NCI-H2107 treated with DMSO at 0.1 percent for 48 hours (cell line): ENCODE measurements around the gene TSEN54.
A peak's percentile ranks its signal among the peaks of the same experiment; 100 is the strongest.
"Not testable (repeated sequence)": the region's sequence is repeated elsewhere in the genome, so short reads cannot be mapped to it uniquely, and the experiment has no call there.

ENCODE experiments used
- DNase-seq: peaks from one replicate; lab custom pipeline; 2025; ENCODE audit not compliant: unreplicated experiment; lab: John Stamatoyannopoulos, UW

TSEN54 gene

DNA sequence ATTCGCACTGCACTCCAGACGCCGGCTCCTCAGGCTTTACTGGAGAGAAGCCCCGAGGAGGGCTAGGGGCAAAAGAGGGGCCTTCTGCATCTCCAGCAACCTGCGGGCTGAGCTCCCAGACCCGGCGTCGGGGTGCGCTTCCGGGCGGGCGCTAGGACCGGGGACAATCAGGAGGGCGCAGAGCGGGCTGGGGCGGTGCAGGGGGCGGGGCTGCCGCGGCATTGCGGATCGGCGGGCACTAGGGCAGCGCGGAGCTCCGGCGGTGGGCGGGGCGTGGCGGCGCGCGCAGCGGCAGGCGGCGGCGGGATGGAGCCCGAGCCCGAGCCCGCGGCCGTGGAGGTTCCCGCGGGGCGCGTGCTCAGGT is at the start of gene TSEN54:
Gene TSEN54, plus strand, starts transcription at position 274 of the 364 bp plus-strand sequence. Its CDS starts 33 bp downstream, at position 307.
- peak; percentile 76 for DNase-seq

- no peak for DNase-seq
Observed at GRCh38 chr17:75468291-75468754, 48.0 kb upstream of the TSEN54 start.

- no peak for DNase-seq
Observed at GRCh38 chr17:75468779-75469373, 47.5 kb upstream of the TSEN54 start.

GRCh38 chr17:75471207-75471606 is 45.1 kb upstream of the TSEN54 start:
- DNase-seq, result no peak

DNA sequence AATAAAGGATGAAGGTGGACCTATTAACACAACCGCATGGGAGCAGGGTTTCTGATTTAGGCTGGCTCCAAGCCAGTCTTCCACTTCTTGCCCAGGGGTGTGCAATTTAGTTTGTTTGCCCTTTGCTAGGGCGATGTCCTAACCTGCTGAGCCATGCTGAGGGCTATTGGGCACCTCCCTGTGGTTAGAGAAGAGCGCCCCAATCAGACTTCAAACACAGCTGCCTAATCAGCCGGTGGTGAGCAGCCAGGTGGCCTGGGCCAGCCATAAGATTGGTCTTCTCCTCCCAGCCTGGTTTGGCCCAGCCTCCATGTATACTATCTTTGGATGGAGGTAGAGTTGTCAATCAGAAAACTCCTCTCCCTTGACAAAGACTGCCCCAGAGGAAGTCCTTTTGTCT is 44.2 kb upstream of the TSEN54 start:
- DNase-seq, result peak; percentile 79

- no peak for DNase-seq
Observed at GRCh38 chr17:75473246-75473645, 43.1 kb upstream of the TSEN54 start.

DNA sequence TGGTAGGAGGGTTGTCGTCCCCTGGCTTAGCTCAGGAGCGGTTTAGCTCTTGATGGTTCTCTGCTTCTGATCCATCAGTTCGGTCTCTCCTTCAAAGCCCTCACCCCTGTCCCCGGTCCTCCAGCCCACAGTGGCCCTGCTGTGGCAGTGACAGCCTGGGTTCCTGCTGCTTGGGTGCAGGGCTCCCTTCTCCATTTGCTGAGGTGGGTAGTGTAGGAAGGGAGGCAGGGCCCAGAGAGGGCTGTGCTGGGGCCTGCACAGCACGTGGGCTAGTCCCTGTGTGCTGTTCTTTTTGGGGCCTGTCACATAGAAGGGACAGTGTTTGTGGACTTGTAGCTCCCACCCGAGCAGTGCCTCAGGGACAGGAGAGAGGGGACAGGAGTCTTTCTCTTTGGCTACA is 41.6 kb upstream of the TSEN54 start:
- DNase-seq, result no peak

DNA sequence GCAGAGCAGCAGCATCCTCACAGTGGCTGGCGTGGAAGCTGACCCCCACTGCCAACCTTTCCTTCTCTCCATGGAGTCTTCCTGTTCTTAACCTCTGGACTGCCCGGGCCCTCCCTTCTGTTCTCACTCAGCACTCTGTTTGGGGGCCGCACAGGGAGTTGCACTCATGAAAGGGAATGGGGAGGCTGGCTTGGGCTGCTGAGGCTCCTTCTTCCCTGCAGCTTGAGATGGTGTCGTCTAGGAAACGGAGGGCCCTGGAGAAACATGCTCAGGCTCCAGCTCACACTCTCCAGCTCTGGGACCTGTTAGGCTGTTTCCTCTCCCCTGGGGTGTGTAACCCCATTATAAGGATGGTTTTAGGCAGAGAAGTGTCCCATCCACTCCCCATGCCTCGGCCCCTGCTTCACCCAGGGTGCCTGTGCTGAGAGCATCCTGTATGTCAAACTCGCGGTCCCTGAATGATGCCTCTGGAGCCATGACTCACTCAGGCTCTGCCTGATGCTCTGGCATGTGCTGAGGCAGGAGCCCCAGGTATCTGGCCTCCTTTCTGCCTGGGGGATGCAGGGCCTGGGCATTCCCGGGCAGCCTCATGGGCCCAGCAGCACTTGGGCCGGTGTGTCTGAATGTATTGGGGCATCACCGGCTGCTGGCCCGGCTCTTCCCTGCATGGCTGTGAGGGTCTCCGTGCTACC is 41.0 kb upstream of the TSEN54 start:
- DNase-seq, result no peak

DNA sequence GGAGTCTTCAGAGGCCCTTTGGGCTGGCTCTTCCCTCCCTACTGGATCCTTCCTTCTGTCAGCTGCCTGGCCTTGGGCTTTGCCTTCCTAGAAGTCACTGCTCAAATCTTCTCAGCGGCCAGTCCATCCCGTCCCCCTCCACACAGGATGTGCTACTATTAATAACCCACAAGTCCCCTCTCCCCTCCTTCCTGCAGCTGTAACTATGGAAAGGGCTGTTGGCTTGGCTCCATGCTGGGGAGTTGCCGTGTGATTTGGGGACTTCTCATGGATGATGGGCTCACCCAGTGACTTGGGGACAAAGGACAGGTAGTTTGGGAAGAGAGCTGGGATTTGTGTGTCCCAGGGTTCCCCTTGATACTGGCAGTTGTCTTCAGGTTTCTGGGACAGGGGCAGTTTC is 40.5 kb upstream of the TSEN54 start:
- no peak for DNase-seq

DNA sequence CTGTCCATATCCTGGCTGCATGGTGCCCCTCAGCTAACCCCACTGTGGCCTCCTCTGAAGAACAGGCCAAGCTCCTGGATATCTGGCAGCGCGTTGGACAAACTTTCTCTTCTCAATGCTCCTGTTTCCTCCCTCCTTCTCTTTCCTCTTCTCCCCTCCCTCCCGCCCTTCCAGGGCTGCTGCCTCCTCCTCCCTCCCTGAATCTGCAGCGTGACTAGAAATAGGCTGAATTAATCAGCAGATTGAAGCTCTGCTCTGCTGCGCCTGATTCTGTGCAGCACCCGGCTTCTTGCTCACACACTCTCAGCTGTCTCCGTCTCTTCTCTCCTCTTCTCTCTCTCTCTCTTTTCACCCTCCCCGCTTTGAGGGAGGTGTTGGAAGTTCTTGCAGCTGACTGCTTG is 40.1 kb upstream of the TSEN54 start:
- DNase-seq, result no peak

GRCh38 chr17:75476752-75477489 is 39.4 kb upstream of the TSEN54 start:
- no peak for DNase-seq

DNA sequence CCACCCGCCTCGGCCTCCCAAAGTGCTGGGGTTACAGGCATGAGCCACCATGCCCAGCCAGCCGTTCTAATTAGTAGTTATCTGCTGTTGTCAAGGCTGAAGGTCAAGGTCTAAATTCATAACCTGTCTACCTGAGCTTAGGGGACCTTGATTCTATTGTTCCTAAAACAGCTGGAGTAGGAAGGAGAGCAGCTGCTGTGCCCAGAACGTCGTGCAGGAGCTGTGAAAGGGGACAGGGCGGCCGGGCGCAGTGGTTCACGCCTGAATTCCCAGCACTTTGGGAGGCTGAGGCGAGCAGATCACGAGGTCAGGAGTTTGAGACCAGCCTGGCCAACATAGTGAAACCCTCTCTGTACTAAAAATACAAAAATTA is 38.9 kb upstream of the TSEN54 start:
- DNase-seq, result not testable (repeated sequence)

DNA sequence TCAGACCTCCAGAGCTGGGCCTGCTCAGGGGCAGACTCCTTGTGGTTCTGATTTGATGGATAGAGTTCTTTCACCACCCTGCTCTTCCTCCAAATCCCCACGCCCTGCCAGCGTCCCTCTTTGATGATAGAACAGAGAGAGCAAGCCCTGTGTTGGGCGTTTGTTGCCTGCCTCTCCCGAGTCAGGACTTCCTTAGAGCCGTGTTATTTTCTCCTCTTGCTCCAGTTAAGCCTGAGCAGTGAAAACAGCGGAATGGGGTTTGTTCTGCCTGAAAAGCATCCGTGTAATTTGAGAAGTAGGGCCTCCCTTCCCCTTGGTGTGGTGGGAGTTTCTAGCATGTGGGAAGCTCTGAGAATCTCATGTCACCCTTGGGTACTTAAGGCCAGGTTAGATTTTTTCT is 37.8 kb upstream of the TSEN54 start:
- DNase-seq, result no peak

DNA sequence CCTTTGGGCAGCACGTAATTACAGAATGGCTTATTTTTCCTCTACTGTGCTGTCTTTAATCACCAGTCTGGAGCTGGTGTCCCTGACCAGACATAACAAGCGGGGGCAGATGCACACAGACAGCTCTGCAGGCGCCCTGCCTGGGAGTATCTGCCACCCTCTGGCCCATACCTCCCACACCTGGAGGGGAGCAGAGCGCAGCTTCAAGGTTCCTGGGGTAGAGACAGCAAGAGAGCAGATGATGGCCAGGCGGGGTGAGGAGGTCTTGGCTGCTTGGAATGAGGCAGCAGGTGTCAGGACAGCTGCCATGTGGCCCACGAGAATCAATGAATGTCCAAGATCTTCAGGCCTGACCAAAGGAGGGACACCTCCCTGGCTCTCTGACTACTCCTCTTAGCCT is 36.0 kb upstream of the TSEN54 start:
- no peak for DNase-seq

DNA sequence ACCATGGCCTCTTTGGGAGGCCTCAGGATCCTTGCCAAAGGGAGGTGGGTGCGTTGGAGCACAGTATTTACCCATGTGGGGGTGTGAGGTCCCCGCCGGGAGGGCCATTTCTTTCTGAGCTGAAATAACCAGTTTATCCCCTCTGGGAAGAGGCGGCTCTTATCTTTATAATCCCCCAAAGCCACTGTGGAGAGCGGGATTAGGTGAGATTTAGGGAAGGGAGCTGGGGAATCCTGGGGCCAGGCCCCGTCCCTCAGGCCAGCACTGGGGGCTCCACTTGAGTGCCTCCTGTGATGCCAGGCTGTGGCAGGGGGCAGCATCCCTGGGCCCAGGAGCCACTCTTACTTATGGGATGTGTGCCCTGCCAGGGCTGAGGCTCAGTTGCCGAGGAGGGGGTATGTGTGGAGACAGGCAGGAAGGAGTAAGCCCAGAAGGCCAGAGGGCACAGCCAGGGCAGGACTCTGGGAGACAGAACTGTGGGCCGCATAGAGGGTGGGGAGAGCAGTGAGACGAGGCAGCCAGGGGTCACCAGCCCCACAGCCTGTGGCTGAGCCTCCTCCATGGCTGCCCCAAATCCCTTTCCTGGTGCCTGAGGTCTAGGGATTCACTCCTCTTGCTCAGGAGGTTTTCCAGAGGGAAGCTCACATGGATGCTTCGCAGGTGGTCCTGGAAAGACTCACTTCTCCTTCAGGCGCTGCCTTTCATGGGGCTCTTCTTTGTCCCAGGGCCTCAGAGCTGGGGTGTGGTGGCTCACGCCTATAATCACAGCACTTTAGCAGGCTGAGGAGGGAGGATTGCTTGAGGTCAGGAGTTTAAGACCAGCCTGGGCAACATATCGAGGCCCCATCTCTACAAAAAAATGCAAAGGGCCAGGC is 34.9 kb upstream of the TSEN54 start:
- DNase-seq, result no peak

DNA sequence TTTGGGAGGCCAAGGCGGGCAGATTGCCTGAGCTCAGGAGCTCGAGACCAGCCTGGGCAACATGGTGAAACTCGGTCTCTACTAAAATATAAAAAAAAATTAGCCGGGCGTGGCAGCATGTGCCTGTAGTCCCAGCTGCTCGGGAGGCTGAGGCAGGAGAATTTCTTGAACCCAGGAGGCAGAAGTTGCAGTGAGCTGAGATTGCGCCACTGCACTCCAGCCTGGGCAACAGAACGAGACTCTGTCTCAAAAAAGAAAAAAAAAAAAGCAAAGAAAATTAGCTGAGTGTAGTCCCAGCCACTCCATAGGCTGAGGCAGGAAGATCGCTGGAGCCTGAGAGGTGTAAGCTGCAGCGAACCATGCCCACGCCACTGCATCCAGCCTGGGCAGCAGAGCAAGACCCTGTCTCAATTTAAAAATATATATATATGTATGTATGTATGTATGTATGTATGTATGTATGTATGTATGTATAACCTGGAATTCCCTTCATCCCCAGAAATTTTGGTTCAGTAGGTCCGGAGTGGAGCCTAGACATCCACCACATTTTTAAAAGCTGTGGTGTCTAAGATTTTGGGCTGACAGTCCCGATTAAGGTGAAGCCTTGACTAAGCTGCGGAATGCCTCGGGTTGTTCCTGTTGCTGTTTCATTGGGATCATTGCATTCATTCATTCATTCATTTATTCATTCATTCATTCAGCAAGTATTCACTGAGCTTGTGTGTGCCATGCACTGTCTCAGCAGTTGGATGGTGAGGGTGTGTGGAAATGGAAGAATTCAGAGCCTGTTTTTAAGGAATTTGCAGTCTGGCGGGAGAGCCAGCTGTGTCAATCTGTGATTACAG is 34.0 kb upstream of the TSEN54 start:
- DNase-seq, result no peak

GRCh38 chr17:75485688-75486087 is 30.6 kb upstream of the TSEN54 start:
- no peak for DNase-seq

DNA sequence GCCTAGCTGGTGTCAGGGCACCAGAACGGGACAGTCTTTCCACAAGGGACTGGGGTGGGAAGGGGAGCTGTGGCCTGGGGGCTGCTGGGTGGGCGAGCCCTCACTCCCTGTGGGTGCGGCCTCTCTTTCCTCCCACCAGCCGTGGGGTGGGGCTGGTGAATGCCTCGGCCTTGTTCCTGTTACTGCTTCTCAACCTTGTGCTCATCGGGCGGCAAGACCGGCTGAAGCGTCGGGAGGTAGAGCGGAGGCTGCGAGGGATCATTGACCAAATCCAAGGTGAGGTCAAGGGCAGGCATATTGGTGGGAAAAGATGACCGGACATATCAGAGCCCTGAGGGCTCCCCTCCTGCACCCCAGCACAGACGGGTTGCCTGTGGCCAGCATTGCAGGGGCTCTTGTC is 30.2 kb upstream of the TSEN54 start:
- DNase-seq, result no peak

DNA sequence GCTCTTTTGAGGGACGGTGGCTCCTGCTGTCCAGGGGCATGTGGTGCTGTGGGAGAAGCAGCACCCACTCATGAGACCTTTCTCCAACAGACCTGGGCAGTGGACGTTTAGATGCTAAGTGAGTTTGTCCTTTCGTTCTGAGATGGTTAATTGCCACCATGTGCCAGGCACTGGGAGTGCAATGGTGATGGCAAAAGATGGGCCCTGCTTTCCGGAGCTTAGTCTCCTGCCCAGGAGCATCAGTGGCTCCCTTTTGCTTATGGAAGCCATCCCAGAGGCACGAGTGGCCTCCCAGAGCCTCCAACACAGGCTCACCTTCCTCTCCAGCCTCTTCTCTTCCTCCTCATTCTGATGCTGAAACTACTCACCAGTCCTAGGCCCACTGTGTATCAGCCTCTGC is 29.4 kb upstream of the TSEN54 start:
- DNase-seq, result no peak

- no peak for DNase-seq
Observed at GRCh38 chr17:75487351-75488070, 28.8 kb upstream of the TSEN54 start.
